Fibroblast of pulmonary artery (primary cell): Measurements from ENCODE around the gene LTBP3.
A peak's percentile ranks its signal among the peaks of the same experiment; 100 is the strongest.
"Not testable (repeated sequence)": the region's sequence is repeated elsewhere in the genome, so short reads cannot be mapped to it uniquely, and the experiment has no call there.

Source experiments
- DNase-seq: peaks from one replicate; pipeline ENCODE4 v3.0.0-alpha.2; 2010; ENCODE audit warnings: low read depth
- H3K4me3 ChIP-seq: replicated peaks from 2 replicates; pipeline ENCODE4 v1.5.1; 2011; ENCODE audit warnings: low read depth, mild to moderate bottlenecking, control low read depth, low read length, moderate library complexity
- TF ChIP-seq, protein P1 (sequence below): IDR thresholded peaks from 2 replicates; pipeline ENCODE4 v1.5.1; 2011; ENCODE audit warnings: mild to moderate bottlenecking, control low read depth, low read length, inconsistent platforms; ENCODE audit errors: missing control alignments

Gene LTBP3

DNA sequence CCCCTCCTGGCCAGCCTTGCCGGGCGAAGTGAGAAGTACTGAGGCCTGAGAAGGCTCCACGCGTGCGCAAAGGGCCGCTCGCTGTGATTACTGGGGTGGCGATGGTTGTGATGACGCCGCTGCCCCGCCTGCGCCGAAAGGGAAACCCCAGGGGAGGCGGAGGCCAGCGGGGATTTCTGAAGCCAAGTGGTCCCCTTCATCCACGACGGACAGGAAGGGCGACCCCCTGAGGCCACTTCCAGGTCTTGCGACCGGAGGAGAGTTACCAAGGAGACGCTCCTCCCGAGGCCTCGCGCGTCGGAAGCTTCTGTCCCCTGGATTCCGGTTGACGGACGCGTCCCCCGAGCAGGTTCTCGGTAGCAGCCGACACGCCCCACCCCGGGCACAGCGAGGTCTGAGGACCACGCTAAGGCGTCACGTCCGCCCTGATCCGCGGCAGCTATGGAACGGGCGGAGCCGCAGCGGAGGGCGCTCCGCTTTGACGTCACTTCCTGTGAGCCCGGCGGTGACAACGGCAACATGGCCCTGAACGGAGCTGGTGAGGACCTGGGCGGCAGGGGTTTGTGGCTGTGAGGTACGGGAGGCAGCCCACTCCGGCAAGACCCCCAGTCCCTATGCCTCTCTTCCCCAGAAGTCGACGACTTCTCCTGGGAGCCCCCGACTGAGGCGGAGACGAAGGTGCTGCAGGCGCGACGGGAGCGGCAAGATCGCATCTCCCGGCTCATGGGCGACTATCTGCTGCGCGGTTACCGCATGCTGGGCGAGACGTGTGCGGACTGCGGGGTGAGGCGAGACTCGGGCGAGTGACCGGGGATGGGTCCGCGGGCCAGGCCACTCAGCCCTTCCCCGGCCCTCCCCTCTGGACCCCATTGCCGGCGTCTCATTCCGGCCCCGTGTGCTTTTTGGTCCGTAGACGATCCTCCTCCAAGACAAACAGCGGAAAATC is 12.1 kb upstream of the LTBP3 start, which contains the start of gene ZNRD2:
Gene ZNRD2 (plus strand): TSS at position 505 of the 946 bp plus-strand sequence. CDS start 15 bp downstream, at position 520.
- DNase-seq = peak; percentile 99
- peak within 1 kb of the TSS; percentile 77 for H3K4me3 ChIP-seq
- TF ChIP-seq, protein P1, sequence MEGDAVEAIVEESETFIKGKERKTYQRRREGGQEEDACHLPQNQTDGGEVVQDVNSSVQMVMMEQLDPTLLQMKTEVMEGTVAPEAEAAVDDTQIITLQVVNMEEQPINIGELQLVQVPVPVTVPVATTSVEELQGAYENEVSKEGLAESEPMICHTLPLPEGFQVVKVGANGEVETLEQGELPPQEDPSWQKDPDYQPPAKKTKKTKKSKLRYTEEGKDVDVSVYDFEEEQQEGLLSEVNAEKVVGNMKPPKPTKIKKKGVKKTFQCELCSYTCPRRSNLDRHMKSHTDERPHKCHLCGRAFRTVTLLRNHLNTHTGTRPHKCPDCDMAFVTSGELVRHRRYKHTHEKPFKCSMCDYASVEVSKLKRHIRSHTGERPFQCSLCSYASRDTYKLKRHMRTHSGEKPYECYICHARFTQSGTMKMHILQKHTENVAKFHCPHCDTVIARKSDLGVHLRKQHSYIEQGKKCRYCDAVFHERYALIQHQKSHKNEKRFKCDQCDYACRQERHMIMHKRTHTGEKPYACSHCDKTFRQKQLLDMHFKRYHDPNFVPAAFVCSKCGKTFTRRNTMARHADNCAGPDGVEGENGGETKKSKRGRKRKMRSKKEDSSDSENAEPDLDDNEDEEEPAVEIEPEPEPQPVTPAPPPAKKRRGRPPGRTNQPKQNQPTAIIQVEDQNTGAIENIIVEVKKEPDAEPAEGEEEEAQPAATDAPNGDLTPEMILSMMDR = peak; percentile 22

DNA sequence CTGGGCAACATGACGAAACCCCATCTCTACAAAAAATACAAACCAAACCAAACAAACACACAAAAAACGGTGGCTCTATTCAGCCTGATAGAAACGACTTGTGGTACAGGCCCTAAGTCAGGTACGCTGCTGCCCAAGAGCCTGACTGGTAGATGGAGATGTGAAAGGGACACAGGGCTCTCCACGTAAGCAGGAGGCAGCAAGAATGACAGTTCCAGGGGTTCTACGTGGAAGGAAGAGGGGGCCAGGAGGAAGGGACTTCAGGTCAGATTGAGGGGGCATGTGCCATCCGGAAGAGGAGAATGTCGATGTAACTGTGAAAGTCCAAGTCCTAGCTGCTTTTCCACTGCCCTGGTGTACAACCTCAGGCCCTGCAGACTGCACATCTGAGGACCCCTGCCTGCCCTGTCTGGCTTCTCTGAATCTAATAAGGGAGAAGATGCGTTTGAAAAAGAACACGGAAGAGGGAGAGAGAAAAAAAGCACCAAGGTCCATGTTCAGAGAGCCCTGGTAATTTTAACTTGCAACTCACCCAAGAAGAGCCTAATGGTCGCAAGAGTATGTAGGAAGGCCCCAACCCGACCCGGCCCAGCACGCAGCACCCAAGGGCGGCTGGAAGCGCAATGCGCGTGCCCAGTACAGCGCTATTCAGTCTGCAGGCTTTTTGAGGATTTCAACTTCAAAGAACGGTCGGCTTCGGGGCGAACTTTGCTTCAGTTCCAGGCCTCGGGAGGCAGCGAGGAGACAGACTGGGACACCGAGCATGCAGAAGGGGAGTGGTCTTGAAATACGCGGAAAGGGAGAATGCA is 11.2 kb upstream of the LTBP3 start:
- peak overlapping the region; percentile 77 for H3K4me3 ChIP-seq
- no peak for DNase-seq
- TF ChIP-seq, protein P1 = no peak

DNA sequence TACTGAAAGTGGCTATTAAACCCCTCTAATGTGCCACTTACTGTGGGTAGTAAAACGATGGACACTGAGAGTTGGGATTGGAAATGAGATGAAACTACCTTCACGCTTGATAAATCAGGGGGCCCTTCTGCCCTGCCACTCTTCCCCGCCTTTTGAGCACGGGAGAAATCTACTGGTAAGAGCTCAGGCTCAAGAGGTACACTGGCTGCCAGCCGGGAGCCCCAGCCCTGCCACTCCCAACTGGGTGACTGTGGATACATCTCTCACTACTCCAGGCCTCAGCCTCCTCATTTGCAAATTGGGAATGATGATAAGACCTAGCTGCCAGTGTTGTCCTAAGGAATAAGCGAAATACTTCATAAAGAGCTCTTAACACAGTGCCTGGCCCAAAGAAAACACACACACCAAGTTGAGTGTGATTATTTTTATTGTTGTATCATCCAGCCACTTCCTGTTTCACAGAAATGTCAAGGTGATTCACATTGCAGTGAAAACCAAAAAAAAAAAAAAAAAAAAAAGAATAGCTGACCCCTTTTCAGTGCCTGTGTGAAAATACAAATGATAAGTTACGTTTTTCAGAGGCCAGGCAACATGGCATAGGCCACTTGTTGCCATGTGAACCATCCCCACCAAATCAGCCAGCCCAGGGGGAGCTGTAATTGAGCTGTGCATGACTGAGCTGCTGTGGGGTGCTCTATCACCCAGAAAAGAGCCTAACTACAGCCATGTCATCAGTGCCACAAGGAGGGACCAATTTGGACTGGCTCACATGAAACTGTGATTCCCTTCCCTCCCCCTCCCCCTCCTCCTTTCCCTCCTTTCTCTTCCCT is 7.7 kb upstream of the LTBP3 start:
- H3K4me3 ChIP-seq = no peak overlapping the region
- DNase-seq = peak; percentile 38
- TF ChIP-seq, protein P1 = no peak

DNA sequence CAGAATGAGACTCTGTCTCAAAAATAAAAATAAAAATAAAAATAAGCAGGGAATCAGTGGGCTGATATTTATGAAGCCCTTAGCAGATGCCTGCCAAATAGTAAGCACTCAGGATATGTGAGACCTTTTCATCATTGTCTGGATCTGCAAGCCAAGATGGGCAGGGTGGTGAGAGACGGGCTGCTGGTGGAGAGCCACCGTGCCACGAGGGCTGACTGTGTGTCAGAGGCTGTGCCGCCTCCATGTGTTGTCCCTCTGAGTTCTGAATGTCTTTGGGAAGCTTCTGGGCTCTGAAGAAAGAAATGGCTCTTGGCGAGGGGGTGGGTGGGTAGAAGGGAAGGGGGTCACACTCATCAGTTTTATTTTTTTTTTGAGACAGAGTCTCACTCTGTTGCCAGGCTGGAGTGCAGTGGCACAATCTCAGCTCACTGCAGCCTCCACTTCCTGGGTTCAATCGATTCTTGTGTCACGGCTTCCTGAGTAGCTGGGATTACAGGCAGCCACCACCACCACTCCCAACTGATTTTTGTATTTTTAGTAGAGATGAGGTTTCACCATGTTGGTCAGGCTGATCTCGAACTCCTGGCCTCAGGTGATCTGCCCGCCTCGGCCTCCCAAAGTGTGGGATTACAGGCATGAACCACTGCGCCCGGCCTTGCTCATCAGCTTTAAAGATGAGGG is 6.9 kb upstream of the LTBP3 start:
- DNase-seq, H3K4me3 ChIP-seq: not testable (repeated sequence)

DNA sequence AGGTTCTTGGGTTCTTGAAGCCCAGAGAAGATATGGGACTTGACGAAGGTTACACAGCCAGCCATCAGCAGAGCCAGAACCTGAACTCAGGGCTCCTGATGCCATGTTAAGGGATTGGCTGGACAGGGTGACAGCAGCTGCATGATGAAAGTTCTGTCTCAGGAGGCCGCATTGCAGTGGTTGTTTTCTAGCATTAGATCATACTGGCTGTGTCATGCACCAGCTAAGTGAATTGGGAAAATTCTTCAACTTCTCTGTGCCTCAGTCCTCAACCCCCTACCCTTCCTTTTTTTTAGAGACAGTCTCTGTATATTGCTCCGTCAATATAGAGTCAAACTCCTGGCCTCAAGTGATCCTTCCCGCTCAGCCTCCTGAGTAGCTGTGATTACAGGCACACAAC is 5.4 kb upstream of the LTBP3 start:
- TF ChIP-seq, protein P1 = no peak
- DNase-seq = no peak
- no peak overlapping the region for H3K4me3 ChIP-seq

DNA sequence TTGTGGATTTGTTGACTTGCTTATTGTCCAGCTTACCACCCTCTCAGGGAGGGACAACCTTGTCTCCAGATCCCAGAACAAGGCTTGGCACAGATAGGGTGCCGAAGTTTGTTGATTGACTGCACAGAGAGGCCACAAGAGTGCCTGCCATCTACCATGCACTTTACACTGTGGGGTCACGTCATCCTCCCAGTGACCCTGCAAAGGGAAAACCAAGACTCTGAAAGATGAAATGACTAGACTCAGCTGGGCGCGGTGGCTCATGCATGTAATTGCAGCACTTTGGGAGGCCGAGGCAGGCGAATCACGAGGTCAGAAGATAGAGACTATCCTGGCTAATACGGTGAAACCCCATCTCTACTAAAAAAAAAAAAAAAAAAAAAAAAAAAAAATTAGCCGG is 4.6 kb upstream of the LTBP3 start:
- DNase-seq = no peak
- no peak overlapping the region for H3K4me3 ChIP-seq
- TF ChIP-seq, protein P1 = no peak
